GM12873 (cell line): ENCODE data around the gene TNIK.

Source experiments
- CTCF ChIP-seq: IDR thresholded peaks from 2 replicates; pipeline ENCODE4 v1.5.1; 2012; ENCODE audit warnings: low read depth, mild to moderate bottlenecking, moderate library complexity, low read length, control low read depth; ENCODE audit not compliant: insufficient read depth; ENCODE audit errors: missing control alignments

TNIK gene

GRCh38 chr3:171064461-171064860 lies 395.7 kb downstream of the TNIK start:
- TF ChIP-seq CTCF: no peak

- TF ChIP-seq CTCF: no peak
Measured at GRCh38 chr3:171061749-171062148, 398.5 kb downstream of the TNIK start.

- TF ChIP-seq CTCF: no peak
Measured at GRCh38 chr3:171059978-171060377, 400.2 kb downstream of the TNIK start.

- no peak for TF ChIP-seq CTCF
Measured at GRCh38 chr3:171058873-171059603, 401.2 kb downstream of the TNIK start.

- no peak for TF ChIP-seq CTCF
Measured at GRCh38 chr3:171058058-171058457, 402.1 kb downstream of the TNIK start.

GRCh38 chr3:171057072-171057471 lies 403.1 kb downstream of the TNIK start:
- TF ChIP-seq CTCF: no peak

- no peak for TF ChIP-seq CTCF
Measured at GRCh38 chr3:171056528-171056927, 403.7 kb downstream of the TNIK start.
